HG03565 (cell line): ENCODE results near the gene GAP43.

Experiments
- ATAC-seq: cut with Tn5 transposase; IDR thresholded peaks from one replicate; pipeline ENCODE4 v1.9.1; 2021; ENCODE audit warnings: mild to moderate bottlenecking, moderate library complexity; ENCODE audit not compliant: unreplicated experiment

GAP43 gene

DNA sequence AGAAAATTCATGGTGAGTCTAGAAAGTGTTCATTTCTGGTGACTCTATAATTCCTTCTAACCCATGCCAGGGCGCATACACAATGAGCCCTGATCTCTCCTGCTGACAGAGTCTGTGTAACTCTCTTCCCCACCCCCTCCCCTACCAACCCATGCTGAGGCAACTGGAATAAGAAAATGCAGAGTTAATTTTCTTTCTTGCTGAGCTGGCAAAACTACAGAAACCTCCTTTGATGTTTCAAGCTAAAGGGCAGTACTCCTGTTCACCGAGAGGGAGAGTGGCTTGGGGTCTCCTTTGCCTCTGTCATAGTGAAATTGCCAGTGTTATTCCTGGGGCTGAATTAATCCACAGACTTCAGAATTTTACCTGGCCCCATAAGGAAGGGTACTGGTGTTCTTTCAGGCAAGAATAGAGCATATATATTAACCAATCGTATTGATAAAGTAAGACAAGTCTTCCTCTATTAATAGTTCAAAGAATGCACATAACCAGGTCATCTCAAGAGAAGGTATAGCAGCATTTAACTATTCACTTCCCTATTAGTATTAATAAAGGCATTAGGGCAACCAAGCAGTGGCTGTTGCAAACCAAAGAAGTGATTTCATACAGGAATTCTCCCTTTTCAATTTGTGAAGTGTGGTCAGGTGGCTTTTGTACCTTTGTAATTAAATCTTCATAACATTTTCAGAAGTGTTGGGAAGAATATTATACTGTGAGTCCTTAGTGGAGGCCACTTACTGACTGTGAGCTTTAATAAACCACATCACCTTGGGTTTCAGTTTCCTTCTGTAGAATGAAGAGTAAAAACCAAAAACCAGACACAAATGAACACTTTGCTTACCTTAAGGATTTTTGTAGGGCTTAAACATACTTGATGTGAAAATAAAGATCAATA, 4.1 kb downstream of the GAP43 start:
- ATAC-seq = peak; percentile 78

- ATAC-seq = peak; percentile 13
Measured at GRCh38 chr3:115628075-115628412, 4.7 kb downstream of the GAP43 start.

DNA sequence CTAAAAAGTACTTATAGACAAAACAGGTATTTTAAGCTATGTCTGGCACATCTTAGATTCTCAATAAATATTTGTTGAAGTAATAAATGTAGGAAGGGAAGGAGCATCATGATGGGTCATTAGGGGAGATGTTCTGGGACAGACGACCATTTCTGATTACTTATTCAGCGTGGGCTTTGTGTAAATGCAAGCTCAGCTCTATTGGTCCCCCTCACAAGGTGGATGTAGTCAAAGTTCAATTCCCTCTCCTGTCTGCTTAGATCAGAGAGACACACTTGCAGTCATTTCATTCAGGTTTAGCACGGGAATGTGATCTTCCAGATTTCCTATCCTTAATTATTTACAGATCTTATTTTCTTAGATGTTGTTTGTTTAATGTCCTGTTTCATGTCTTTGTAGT, 7.5 kb downstream of the GAP43 start:
- no peak for ATAC-seq

DNA sequence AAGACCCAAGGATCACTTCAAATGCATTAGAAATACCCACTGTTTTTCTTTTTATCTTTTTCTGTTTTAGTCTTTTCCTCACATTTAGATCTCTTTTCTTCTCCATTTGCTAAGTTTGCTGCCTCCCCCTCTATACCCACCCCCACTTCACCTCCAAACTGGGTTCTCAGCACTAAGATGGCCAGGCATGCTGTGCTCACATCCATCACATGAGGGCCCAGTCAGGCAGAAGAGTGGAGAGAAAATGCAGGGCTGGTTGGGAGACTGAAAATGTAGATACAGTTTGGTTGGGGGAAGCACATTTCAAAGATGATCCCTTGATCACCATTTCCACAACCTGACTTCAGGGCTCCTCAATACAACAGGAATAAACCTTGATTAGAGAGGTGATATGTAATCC, 8.7 kb downstream of the GAP43 start:
- ATAC-seq = no peak

GRCh38 chr3:115633467-115633866, 10.2 kb downstream of the GAP43 start:
- ATAC-seq = no peak

- ATAC-seq = no peak
Measured at GRCh38 chr3:115634052-115634451, 10.7 kb downstream of the GAP43 start.

- no peak for ATAC-seq
Measured at GRCh38 chr3:115635406-115635805, 12.1 kb downstream of the GAP43 start.

GRCh38 chr3:115638241-115638640, 14.9 kb downstream of the GAP43 start:
- ATAC-seq = no peak

DNA sequence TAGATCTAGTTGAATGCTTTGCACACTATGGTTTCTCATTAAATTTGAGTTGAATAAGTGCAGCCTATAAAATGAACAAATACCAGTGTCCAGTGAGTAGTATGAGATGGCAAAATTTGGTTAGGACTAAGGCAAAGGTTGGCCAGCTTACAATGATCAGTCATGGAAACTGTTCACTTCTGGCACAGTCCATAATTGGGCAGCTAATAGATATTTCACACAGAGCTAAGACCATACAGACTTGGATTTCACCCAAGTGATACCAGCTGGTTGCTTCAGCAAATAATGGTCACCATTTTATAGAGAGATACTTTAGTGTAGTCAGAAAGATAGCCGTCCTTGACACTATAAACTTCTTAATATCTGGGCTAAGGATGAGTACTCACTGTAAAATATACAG, 15.7 kb downstream of the GAP43 start:
- no peak for ATAC-seq

- ATAC-seq = no peak
Measured at GRCh38 chr3:115644391-115644790, 21.1 kb downstream of the GAP43 start.

DNA sequence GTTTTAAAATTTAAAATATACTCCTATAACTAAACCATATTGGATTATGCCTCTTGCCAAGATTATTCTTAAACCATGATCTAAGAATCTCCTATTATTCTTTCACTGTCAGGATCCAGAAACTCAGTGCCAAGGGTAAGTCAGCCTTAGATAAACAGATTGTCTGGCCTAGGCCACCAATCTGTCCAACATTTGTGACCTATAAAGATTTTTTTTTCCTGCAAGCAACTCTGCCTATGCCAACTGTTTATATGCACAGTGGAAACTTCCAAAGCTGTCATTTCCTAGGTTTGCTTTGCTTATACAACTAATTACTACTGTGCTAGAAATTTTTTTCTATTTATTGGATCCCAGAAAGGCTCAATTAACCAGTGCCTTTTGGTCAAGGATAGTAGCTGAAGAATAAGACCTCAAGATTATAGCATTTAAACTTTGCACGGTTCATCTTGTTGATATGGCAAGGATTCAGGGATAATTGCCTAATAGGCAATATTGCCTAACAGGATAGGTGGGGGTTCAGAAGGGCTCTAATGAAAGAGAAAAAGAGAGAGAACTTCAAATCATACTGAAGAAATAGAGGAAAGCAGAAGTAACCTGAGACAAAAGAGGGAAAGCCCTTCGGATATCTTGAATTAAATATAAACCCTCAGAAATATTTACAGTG, 22.8 kb downstream of the GAP43 start:
- no peak for ATAC-seq

DNA sequence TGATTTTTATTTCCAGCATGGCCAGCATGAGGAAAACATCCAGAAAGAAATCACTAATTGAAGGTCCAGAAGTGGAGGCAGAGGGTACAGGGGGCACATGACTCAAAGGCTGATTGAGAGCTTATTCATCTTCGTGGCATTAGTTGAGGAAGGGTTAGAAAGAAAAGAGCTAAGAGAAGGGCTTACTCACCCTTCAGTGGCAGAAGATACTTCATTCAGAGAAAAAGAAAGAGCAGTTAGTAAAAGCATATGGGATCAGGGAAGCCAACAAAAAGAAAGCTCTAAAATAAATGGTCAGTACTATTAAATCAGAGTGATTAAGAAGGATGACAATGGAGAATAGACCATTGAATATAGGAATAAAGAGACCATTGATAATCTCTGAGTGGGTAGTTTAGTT, 25.2 kb downstream of the GAP43 start:
- ATAC-seq = no peak

DNA sequence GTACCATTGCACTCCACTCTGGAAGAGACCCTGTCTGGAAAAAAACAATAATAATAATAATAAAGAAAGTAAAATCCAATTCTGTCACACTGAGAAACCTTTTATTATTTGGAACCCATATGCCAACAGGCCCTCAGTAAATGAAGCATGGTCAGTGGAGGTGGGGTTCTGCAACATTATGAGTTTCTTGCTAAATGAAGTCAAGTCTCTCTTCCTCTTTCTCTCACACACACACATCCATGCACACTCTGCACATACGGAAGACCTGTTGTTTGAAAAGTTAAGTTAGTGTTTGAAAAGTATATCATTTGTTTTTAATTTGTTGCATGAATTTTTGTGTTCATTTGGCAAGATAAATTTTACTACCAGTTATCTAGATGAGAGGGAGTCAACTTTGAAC, 27.8 kb downstream of the GAP43 start:
- peak; percentile 60 for ATAC-seq

DNA sequence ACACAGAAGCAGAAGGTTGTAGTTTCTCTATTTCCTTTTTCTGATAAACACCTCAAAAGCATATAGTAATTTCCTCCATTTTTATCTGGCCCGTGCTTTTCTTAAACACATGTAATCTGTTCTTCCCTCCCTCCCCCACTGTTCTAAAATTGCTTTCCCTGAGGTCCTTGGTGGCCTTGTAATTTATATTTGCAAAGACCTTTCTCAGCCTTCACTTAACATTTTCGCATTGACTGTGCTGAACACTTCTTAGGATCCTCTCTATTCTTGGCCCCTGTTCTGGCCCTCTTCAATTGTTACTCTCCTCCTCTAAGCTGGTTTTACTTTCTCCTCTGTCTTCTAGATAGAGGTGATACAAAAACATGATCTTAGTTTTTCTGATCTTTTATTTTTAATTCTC, 28.3 kb downstream of the GAP43 start:
- no peak for ATAC-seq

- ATAC-seq = peak; percentile 55
Measured at GRCh38 chr3:115652738-115653137, 29.4 kb downstream of the GAP43 start.

DNA sequence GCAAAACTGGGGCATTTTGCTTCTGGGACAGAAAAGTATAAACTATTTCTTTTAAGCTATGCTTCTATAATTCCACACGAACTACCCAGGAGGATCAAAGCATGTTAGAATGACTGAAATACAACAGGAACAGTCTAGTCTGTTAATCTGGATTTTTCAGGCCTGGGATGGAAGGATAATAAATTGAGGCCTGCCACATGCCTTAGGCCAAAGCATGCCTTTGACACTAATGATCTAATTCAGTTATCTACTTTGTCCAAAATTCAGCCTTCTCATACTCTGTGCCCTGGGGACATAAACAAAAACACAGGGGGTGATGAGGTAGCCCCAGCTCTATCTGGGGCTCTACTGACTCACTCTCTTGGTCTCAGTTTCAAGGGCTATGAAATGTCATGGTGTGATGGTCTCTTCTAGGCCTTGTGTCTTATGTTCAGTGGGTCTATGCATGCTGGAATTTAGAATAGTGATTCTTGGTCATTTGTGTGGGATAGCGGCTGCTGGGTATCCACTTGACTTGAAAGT, 32.5 kb downstream of the GAP43 start:
- ATAC-seq = no peak

DNA sequence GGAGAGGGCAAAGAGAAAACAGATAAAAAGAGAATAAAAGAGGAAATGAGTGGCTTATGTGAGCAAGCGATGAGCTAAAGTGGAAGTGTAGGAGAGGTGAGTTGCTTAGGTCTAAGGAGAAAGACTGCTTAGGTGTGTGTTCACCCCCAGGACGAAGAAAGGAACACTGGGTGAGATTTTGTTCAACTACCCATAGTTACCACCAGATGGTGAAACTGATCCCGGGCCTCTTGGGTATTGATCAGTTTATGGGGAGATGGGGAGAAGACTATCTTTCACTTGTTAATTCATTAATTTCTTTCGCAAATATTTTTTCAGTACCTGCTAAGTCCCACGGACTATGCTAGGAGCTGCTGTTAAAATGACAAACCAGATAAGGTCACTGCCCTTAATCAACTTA, 33.9 kb downstream of the GAP43 start:
- ATAC-seq = no peak

GRCh38 chr3:115658032-115658336, 34.7 kb downstream of the GAP43 start:
- ATAC-seq = no peak

- peak; percentile 75 for ATAC-seq
Measured at GRCh38 chr3:115658337-115659181, 35.2 kb downstream of the GAP43 start.

DNA sequence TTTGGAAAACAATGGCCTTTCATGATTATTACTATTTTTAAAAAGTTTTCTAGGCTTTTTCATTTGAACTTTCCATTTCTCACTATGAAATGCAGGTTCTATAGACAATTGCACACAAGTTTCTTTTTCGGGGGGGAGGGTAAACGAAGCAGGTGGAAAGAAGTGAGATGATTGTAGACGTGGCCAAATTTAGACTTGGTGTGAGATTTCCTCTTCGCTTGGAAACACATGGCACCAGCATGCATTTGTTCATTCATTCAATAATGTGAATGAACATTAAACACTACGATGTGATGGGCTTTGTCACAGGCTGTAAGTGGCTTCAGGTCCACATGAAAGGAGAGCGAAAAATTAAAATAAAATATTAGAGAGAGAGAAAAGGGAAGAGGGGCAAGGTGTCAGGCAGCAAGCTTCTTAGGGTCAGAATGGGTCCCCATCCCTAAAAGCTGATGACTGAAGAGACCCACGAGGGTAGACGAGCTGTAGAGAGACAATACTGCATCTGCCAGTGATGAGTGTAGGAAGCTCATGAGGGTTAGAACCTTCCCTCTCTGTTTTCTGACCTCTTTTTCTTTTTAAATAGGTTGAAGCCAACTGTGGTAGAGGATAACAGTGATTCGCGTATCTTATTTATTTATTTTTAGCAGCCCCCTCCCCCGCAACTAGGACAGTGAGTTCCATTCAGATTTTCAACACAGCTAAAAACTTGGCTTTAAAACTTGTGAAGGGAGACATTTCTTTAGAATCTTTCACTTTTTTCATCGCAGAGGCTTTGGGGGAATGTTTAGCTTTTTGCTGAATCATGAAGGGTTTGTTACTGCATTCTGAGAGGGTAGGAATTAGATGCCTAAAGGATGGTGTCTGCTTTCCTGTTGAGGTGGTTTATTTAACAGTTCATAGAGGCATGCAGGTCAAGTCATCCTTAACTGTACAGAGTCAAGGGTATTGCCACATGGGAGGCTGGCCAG, 36.2 kb downstream of the GAP43 start:
- no peak for ATAC-seq
